Fibroblast of upper back skin (primary cell): ENCODE data around the gene CFAP44.
"Not testable (repeated sequence)": the region's sequence is repeated elsewhere in the genome, so short reads cannot be mapped to it uniquely, and the experiment has no call there.

Source experiments
- DNase-seq: peaks from one replicate; pipeline ENCODE4 v3.0.0-alpha.2; 2013

The CFAP44 gene, protein sequence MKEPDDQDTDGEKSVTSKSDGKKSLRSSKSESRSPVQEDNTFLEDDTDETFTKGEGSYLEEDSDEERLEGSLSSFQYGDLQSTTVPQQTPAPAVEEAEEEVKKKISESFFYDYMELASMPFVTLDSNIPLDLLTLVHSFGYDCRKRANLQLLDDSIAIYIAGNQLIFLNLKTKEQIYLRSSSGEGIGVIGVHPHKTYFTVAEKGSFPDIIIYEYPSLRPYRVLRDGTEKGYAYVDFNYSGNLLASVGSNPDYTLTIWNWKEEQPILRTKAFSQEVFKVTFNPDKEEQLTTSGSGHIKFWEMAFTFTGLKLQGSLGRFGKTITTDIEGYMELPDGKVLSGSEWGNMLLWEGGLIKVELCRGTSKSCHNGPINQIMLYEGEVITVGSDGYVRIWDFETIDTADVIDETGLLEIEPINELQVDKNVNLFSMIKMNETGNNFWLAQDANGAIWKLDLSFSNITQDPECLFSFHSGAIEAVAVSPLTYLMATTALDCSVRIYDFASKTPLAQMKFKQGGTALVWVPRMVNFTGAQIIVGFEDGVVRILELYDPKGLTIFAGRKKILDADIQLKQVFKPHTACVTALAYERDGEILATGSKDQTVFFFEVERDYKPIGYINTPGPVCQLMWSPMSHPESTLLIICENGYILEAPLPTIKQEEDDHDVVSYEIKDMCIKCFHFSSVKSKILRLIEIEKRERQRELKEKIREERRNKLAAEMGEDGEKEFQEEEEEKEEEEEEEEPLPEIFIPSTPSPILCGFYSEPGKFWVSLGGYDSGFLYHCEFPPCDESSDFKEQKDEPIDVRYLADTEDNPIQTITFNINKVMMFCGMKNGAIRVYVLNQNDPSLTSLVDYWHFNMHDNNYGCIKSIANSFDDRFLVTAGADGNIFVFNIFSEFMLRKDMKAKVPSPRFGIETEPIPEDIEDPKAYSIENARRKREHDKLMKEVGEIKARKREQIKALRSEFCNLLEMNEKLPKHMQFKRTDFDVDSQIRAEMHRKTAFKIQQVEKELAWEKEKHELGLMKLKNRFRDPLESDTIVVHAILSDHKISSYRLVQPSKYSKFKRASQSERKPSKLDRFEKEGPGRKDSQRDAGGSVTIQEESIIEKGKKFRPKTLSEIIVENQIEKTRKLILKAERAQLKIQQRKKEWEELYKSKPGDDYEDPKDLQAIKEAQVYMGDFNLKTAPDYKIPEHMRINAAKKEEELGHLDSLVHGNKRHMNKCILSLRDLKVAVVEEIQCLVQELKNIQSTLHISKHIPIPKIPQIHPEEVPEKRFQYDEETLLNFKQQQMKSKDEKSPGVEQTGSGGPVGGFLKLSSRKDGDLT (N-terminal part only)

DNA sequence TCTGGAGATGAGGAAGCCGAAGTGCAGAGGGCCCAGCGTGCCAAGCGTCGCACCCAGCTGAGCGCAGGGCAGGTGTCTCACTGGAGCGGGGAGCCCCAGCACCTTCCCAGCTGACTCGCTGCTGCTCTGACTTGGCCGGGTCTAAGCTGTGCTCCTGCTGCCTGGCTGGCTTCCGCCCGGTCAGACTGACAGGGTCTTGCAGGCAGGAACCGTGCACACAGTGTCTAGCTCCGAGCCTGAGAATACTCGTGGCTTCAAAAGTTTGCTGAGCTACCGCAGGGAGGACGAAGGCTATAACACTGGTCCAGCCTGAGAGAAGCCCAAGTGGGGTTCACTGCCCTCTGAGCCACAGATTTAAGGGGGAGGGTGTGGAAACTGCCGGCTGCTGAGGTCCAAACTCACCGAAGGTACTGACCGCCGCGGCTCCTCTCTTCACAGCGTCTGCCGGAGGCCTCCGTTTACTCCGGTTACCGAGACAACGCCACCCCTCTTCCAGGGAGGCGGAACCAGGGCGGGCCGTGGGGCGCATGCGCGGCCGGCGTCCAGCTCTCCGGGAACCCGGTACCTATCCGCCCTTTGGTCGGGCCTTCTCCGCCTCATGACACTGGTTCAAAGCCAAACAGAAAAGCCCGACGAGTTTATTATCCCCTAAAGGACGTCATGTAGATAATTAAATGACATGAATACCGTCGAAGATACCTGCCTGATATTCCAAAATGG is at the start of gene CFAP44:
Gene CFAP44, minus strand, starts transcription at position 443 of the 720 bp plus-strand sequence. CDS start 7,829 bp downstream, outside the sequence.
- DNase-seq: peak; percentile 72

DNA sequence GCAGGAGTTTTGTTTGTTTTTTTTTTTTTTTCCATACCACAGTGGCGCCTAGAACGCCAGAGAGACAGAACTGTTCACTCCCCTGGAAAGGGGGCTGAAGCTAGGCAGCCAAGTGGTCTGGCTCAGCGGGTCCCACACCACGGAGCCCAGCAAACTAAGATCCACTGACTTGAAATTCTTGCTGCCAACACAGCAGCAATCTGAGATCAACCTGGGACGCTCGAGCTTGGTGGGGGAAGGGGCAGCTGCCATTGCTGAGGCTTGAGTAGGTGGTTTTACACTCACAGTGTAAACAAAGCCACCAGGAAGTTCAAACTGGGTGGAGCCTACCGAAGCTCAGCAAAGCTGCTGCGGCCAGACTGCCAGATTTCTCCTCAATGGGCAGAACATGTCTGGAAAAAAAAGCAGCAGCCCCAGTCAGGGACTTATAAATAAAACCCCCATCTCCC is 43.9 kb upstream of the CFAP44 start:
- DNase-seq: no peak

DNA sequence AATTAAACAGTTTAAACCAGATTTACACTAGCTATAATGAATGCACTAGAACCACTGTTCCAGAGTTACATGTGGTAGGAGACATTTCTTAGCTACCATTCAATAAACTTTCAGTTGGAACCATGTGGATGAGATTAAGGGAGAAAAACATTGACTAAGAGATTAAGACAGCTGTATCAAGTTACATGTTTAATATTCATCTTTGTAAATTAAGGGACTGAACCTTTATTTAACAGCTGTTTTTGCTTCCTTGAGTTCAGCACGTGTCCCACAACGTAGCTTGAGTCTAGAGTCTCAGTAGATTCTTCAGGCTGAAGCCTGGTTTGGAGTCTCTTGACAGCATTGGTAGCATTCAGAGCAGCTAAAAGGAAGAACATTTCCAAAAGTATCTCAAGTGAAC is 27.2 kb upstream of the CFAP44 start:
- no peak for DNase-seq

DNA sequence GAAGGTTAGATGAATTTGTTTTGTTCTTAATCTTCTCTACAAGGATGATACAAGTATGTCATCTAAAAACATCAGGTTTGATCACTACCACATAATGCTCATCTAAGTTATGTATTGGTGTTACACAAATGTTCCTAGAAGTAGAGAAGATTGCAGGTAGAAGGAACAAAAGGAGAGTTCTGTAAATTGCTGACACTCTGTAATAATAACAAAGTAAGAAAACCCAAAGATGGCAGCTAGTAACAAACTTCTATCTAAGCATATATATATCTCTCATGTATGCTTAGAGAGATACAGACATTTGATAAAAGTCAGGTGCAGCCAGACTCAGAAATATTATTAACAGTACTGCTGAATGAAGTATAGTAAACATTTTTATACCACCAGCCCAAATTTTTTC is 20.2 kb upstream of the CFAP44 start:
- no peak for DNase-seq

DNA sequence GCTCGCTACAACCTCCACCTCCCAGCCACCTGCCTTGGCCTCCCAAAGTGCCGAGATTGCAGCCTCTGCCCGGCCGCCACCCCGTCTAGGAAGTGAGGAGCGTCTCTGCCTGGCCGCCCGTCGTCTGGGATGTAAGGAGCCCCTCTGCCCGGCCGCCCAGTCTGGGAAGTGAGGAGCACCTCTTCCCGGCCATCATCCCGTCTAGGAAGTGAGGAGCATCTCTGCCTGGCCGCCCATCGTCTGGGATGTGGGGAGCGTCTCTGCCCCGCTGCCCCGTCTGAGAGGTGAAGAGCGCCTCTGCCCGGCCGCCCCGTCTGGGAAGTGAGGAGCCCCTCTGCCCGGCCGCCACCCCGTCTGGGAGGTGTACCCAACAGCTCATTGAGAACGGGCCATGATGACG is 17.3 kb upstream of the CFAP44 start:
- DNase-seq: not testable (repeated sequence)

DNA sequence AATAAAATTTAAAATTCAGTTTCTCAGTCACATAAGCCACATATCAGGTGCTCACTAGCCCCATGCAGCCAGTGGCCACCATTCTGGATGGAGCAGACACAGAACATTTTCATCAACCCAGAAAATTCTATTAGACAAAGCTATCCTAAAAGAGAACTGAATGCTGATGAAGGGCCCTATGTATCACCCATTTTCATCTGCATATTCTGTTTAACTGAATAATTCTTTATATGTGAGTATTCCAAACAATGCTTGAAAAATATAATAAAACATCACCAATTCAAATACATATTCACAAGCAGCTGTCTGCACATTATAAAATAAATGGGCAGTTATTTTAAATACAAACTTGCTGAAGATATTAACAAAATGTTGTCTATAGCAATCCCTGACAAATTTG is 14.2 kb upstream of the CFAP44 start:
- no peak for DNase-seq

DNA sequence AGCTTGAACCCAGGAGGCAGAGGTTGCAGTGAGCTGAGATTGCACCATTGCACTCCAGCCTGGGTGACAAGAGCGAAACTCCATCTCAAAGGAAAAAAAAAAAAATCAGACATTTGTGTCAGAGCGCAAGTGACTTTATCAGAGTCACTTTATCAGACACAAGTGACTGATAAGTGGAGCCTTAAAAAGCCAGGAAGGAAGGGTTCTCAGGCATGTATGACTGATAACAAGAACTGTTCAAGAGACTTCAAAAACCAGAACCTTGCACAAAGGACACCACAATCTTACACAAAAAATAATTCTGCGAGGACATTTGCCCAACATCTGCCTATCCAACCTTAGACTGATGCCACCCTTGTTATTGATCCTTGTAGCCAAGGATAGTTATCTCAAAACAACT is 13.3 kb upstream of the CFAP44 start:
- no peak for DNase-seq

DNA sequence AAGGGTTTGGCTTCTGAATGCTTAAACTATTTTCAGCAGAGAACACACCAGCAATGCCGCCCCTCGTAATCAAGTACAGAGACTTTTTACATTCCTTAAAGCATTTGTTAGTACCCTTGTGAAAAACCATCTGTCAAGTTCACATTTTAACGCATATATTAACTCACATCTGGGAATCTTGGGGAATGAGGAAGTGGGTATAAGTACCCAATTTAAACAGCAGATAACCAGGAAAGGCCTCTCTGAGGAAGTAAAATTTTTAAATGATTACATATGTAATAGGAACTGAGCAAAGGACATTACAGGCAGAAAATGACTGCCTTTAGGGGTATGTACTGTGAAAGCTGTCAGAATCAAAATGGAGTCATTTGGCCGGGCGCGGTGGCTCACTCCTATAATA is 12.8 kb upstream of the CFAP44 start:
- no peak for DNase-seq

DNA sequence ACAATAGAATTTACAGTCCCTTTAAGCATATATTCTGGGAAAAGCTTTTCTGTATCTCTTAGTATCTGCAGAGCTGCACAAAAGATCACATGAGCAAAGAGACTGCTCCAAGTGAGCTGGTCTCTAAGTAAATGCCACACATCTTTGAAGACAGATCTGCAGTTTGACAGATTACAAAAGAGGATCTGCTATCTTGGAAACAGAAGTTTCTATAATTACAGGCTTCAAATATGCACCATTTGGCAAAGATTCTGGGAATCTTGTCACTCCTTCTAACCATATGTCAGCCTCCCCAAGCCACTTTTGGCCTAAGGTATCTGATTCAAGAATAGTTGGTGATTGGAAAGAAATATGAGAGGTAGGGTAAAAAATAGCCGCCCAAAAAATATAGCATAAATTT is 9.6 kb upstream of the CFAP44 start:
- DNase-seq: no peak

DNA sequence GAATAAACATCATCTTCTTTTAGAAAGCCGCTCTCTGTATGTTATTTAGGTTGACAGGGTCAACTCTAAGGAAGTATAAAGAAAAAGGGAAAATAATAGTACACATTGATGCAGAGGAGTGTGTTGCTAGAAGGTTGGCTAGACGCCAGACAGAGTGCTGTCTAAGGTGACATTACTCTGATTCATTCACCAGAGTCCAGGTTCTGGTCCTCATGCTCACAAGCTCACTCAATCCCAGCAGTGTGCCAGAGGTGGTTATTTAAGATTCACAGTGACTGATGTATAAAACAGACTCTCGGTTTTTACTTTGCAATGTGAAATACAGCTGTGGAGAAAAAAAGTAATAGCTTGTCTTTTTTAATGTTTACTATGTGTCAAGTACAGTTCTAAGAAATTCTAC is 1.7 kb downstream of the CFAP44 start:
- no peak for DNase-seq

DNA sequence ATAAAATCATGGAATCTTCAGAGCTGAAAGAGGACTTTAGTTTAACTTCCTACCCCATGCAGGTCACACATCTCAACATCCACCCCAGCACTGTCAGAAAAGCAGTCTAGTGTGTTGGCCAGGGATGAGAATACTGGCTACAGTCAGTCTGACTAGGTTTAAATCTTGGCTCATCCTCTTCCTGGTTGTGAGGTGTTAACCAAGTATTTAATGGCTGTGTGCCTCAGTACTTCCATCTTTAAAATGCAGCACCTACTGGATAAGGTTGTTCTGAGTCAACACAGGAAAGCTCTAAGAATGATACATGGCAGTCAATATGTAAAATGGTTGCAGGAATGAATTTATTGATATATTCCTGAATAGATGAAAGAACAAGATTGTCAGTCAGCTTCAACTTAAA is 3.1 kb downstream of the CFAP44 start:
- DNase-seq: no peak

DNA sequence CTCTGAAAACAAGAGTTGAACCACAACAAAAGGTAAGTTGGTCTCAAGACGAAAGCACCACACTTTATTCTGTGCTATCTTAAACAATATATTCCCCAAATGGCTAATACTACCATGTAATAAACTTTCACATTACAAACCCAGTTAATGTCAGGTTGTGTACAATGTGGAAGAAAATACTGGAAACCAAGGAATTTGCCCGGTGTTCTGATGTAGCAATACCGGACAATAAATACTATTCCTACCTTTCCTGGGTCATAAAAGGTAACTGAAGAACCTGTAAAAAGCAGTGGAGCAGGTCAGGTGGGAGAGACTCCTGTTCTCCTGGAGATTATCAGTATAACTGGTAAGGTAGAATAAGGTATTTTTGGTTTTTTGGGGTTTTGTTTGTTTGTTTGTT is 3.9 kb downstream of the CFAP44 start:
- no peak for DNase-seq

DNA sequence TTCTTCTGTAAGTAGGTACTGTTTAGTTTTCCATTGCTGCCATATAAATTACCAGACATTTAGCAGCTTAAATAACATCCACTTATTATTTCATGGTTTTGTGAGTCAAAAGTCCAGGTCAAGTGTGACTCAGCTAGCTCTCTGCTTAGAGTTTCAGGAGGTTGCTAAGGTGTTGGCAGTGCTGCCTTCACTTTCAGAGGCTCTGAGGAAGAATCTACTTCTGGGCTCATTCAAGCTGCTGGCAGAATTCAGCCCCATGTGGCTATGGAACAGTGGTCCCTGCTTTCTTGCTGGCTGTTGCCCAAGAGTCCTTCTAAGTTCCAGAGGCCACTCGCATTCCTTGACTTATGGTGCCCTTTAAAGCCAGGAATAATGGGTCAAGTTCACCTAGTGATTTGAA is 4.5 kb downstream of the CFAP44 start:
- peak; percentile 52 for DNase-seq

DNA sequence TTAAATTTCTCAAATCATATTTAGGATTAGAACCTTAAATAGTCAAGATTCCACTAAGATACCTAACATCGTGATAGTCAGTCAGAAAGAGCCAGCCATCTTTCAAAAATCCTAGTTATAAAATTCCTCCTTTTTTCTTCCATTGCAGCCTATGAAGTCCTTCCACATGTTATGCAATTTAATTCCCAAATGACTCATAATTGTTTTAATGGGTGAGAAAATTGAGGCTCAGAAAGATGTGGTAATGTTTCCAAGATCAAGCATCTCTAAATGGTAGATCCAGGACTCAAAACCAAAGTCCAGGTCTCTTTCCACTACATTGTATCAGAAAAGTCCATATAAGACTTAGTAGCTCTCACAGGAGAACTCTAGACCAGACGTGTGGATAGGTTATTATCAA is 9.5 kb downstream of the CFAP44 start:
- no peak for DNase-seq

DNA sequence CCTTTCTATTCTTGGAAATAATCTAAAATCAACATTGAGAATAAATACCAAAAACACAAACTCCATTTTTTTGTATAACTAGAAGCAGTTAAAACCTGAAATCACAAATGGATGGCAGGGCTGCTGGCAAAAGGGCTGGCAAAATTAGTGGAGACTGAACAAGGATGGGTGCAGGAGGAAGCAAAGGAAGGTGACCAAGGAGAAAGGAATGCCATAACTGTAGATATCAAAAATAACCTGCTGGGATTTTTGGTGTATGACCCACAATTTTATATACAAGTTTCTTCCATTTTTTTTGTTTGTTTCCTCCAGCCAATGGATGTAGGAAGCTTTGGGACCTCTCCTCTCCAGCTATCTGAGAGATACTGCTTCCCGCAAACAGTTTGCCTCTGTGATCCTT is 12.7 kb downstream of the CFAP44 start:
- DNase-seq: no peak

DNA sequence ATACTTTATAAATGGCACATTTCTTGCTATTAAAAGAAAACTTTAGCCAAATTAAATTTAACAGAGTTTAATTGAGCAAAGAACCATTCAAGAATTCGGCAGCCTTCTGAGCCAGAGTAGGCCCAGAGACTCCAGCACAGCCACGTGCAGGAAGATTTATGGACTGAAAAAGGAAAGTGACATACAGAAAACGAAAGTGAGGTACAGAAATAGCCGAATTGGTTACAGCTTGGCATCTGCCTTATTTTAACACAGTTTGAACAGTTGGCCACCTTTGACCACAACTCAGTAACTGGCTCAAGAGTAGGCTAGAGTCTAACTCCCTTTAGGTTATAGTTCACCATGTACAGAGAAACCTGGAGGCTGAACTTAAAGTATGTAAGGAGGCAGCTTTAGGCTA is 17.6 kb downstream of the CFAP44 start:
- DNase-seq: no peak

DNA sequence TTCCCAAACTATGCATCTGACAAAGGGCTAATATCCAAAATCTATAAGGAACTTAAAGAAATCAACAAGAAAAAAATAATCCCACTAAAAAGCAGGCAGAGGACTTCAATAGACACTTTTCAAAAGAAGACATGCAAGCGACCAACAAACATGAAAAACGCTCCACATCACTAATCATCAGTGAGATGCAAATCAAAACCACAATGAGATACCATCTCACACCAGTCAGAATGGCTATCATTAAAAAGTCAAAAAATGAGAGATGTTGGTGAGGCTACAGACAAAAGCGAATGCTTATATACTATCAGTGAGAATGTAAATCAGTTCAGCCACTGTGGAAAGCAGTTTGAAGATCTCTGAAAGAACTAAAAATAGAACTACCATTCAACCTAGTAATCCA is 20.2 kb downstream of the CFAP44 start:
- no peak for DNase-seq

DNA sequence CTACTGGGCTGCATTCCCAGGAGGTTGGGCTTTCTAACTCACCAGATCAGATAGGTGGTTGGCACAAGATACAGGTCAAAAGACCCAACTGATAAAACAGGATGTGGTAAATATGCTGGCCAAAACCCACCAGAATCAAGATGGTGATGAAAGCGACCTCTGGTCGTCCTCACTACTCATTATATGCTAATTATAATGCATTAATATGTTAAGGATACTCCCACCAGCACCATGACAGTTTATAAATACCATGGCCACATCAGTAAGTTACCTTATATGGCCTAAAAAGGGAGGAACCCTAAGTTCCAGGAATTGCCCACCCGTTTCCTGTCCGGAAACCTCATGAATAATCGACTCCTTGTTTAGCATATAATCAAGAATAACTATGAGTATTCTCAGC is 31.6 kb downstream of the CFAP44 start:
- no peak for DNase-seq

DNA sequence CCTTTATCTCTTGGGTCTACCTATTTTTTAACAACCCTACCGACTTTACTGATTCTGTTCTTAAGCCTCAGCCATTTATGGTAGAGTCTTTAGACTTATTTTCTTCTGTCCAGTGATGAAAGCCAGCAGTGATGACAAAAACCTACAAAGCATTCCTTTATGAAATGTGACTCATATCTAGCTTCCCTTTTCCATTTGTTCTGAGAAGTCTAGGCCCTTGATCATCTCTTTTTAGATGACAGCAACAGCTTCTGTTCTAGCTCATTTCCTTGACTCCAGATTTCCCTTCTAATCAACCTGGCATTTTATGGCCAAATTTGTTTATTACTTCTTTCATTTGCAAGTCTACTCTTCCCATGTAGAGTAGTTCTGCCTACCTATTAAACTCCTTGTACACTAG is 36.1 kb downstream of the CFAP44 start:
- peak; percentile 56 for DNase-seq

DNA sequence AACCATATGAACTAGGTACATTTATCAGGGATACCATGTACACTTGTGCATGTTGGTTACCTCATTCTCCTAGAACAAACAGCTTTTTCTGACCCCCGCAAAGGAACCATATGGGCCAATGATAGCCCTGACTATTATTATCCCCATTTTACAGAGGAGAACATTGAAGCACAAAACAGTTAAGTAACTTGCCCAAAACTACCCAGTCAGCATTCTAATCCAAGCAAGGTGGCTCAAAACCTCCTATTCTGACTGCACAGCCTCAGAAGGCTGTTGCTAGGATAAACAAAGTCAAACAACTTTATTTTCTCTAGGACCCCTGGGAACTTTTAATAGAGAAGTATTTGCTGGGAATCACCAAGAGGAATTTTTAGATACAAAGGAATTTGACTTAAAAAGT is 36.7 kb downstream of the CFAP44 start:
- no peak for DNase-seq
